HFFc6 (cell line): ENCODE data around the gene TMEM204. TPM values are rescaled to one million over a fixed set of nuclear protein-coding genes. Genes with fewer than 3 reads are reported as not detected.

Experiments used
- DNase-seq: peaks from one replicate; pipeline ENCODE4 v3.0.0-alpha.2; 2018
- H3K27ac Mint-ChIP-seq: 2 replicates; pipeline ENCODE4 v1.8.0; 2020; ENCODE audit warnings: mild to moderate bottlenecking, mixed read lengths
- H3K27me3 Mint-ChIP-seq: 2 replicates; pipeline ENCODE4 v1.8.0; 2021; ENCODE audit warnings: mild to moderate bottlenecking, moderate library complexity, mixed read lengths; ENCODE audit not compliant: insufficient read depth
- H3K36me3 Mint-ChIP-seq: 2 replicates; pipeline ENCODE4 v1.8.0; 2021; ENCODE audit warnings: low read depth, mixed read lengths
- H3K4me1 Mint-ChIP-seq: 2 replicates; pipeline ENCODE4 v1.8.0; 2020; ENCODE audit warnings: low read depth, mixed read lengths
- H3K4me3 Mint-ChIP-seq: 2 replicates; pipeline ENCODE4 v1.8.0; 2020; ENCODE audit warnings: mild to moderate bottlenecking, moderate library complexity, mixed read lengths
- H3K9me3 Mint-ChIP-seq: 2 replicates; pipeline ENCODE4 v1.8.0; 2020; ENCODE audit warnings: mild to moderate bottlenecking, mixed read lengths
- CTCF ChIP-seq: fragments of 200-600 bp; sonication (generic); IDR thresholded peaks from 2 replicates; pipeline ENCODE4 v1.5.0; 2021; ENCODE audit warnings: antibody characterized with exemption, mild to moderate bottlenecking
- total RNA-seq, 6 experiments: library from RNA; stranded (reverse); fragmentation: NEBNext Ultra II Directional; extraction: Animal tissue kit (Norgen Biotek cat#: 25700); gene quantifications; 2 replicates in 1 of 6; 3 replicates in 5 of 6; pipeline ENCODE4 v1.2.3, GENCODE V29; 2021

The TMEM204 gene
- total RNA-seq, 6 experiments from 2014 or later = 15.4 to 28.5 (median 16.2) TPM

GRCh38 chr16:1520461-1520860 lies 13.0 kb upstream of the TMEM204 start:
- H3K27me3 Mint-ChIP-seq = no peaks in the 10 kb centered on the region; the same call in 1 of the 2 replicates
- H3K27ac Mint-ChIP-seq = no peak overlapping the region
- no peaks in the 10 kb centered on the region for H3K36me3 Mint-ChIP-seq
- no peak for DNase-seq
- H3K4me3 Mint-ChIP-seq = no peak overlapping the region
- H3K9me3 Mint-ChIP-seq = no peaks in the 10 kb centered on the region
- H3K4me1 Mint-ChIP-seq = no peaks in the 10 kb centered on the region
- no peak for TF ChIP-seq CTCF

- no peaks in the 10 kb centered on the region for H3K9me3 Mint-ChIP-seq
- no peak for TF ChIP-seq CTCF
- no peaks in the 10 kb centered on the region for H3K27me3 Mint-ChIP-seq
- no peak overlapping the region for H3K27ac Mint-ChIP-seq
- peaks cover 4% of the 10 kb centered on the region; the same call in 1 of the 2 replicates for H3K36me3 Mint-ChIP-seq
- H3K4me3 Mint-ChIP-seq = no peak overlapping the region
- H3K4me1 Mint-ChIP-seq = peaks cover 5% of the 10 kb centered on the region
- no peak for DNase-seq
Measured at GRCh38 chr16:1523581-1524245, 9.8 kb upstream of the TMEM204 start.

GRCh38 chr16:1524366-1524765 lies 9.1 kb upstream of the TMEM204 start:
- H3K9me3 Mint-ChIP-seq = no peaks in the 10 kb centered on the region
- TF ChIP-seq CTCF = no peak
- peaks cover 4% of the 10 kb centered on the region; the same call in 1 of the 2 replicates for H3K36me3 Mint-ChIP-seq

GRCh38 chr16:1525871-1526607 lies 7.4 kb upstream of the TMEM204 start:
- TF ChIP-seq CTCF = no peak
- Mint-ChIP-seq H3K27me3 (peaks cover 1% of the 10 kb centered on the region), H3K9me3 (no peaks in the 10 kb centered on the region), H3K27ac (no peak overlapping the region), H3K36me3 (peaks cover 4% of the 10 kb centered on the region; the same call in 1 of the 2 replicates), H3K4me1 (peaks cover 15% of the 10 kb centered on the region), H3K4me3 (no peak overlapping the region)
- DNase-seq = no peak

More at GRCh38 chr16:1524366-1524765, 9.1 kb upstream of the TMEM204 start:
- Mint-ChIP-seq H3K27ac (no peak overlapping the region), H3K27me3 (no peaks in the 10 kb centered on the region), H3K4me1 (peaks cover 5% of the 10 kb centered on the region), H3K4me3 (no peak overlapping the region)
- no peak for DNase-seq

- no peak for TF ChIP-seq CTCF
- DNase-seq = no peak
- Mint-ChIP-seq H3K4me1 (peaks cover 24% of the 10 kb centered on the region), H3K27me3 (peaks cover 1% of the 10 kb centered on the region), H3K36me3 (peaks cover 4% of the 10 kb centered on the region; the same call in 1 of the 2 replicates), H3K27ac (no peak overlapping the region), H3K9me3 (no peaks in the 10 kb centered on the region), H3K4me3 (no peak overlapping the region)
Measured at GRCh38 chr16:1526608-1527555, 6.6 kb upstream of the TMEM204 start.
